ENCODE measurements around the gene VAC14.

Gene VAC14

DNA sequence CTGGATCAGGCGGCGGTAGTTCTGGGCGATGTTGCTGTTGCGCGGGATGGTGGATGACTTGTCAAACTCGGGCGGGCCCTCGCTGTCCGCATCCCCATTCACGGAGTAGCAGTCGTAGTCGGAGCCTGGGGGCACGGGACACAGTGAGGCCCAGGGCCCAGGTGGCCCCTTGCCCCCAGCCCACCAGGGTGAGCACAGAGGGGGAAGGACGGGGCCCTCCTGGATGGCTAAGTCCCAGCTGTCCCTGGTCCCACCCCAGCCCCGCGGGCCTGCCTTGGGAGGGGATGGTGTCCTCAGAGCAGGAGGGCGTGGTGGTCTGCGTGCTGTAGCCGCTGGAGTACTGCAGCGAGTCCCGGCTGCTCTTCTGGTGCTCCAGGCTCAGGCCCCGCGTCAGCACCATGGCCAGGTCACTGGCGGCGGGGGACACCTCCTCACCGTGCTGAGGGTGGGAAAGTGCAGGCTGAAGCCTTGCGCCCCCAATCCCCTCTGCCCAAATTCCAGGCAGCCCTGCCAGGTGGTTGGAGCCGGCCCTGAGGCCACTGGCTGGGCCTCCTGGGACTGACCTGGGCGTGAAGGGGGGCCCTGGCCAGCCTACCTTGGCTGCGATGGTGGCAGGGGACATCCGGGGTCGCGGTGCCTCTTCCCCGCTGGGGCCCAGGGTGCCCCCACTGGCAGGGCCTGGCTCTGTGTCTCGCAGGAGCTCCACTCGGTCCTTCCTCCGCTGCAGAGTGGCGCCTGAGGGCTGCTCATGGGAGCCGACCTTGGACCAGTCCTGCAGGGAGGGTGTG, 136.4 kb downstream of the VAC14 start:
- no peak for DNase-seq (ENCODE audit: low spot score)
- TF ChIP-seq, protein P1, sequence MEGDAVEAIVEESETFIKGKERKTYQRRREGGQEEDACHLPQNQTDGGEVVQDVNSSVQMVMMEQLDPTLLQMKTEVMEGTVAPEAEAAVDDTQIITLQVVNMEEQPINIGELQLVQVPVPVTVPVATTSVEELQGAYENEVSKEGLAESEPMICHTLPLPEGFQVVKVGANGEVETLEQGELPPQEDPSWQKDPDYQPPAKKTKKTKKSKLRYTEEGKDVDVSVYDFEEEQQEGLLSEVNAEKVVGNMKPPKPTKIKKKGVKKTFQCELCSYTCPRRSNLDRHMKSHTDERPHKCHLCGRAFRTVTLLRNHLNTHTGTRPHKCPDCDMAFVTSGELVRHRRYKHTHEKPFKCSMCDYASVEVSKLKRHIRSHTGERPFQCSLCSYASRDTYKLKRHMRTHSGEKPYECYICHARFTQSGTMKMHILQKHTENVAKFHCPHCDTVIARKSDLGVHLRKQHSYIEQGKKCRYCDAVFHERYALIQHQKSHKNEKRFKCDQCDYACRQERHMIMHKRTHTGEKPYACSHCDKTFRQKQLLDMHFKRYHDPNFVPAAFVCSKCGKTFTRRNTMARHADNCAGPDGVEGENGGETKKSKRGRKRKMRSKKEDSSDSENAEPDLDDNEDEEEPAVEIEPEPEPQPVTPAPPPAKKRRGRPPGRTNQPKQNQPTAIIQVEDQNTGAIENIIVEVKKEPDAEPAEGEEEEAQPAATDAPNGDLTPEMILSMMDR (IDR thresholded peaks at IDR 0.05; ENCODE audit: extremely low read depth, missing control alignments), result no peak

DNA sequence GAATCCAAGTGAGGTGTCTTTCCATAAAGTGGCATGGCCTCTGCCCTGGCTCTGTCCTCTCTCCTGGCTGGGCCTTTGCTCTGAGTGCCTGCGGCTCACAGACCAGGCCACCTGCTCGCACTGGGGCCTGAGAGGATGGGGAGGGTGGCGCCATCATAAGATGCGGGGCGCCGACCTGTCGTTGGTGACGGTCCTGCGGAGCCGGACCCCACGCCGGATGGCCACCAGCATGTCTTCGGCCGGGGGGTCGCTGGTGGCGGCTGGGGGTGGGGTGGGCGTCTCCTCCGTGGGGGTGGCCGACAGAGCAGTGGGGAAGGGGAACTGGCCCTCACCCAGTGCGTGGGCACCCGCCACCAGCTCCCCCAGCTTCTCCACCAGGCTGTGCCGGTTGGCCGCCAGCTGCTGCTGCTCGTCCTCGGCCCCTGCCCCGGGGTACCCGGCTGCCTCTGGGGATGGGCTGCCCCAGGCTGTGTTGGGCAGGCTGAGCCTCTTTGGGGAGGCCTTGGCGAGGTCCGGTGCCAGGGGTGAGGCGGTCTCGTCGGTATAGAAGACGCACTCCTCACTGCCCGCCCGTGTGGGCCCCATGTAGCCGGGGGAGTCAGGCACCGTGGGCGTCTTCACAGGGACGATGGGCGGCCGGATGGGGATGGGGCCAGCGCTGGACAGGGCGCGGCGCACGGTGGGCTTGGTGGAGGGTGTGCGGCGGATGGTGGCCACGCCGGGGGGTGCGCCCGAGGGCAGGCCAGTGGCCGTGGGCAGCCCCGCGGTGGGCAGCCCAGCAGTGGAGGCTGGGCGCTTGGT, 137.2 kb downstream of the VAC14 start:
- TF ChIP-seq, protein P1 (IDR thresholded peaks at IDR 0.05; ENCODE audit: extremely low read depth, missing control alignments), result no peak
- DNase-seq (ENCODE audit: low spot score), result peak; percentile 39

DNA sequence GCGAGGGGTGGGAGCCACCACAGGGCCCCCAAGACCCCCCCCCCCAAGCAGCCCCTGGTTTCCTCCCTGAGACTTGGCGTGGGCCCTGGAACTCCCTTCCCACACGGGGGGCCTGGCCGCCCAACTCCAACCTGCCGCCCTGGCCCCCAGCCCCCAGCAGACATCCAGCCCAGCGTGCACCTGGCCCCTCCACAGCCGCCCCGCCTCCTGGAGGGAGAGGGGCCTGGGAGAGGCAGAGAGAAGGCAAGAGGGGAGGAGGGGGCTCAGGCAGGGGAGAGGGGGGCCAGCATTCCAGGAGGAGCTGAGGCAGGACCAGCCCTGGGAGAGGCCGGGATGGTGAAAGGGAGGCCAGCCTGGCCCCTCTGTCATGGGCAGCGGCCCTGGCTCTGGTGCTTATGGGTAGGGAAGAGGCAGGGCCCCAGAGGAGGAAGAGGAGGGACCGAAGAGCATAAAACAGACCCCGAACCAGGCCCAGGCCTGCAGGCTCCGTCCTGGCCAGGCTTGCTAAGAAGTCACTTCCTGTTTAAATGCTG, 137.9 kb downstream of the VAC14 start:
- TF ChIP-seq, protein P1 (IDR thresholded peaks at IDR 0.05; ENCODE audit: extremely low read depth, missing control alignments), result no peak
- no peak for DNase-seq (ENCODE audit: low spot score)

DNA sequence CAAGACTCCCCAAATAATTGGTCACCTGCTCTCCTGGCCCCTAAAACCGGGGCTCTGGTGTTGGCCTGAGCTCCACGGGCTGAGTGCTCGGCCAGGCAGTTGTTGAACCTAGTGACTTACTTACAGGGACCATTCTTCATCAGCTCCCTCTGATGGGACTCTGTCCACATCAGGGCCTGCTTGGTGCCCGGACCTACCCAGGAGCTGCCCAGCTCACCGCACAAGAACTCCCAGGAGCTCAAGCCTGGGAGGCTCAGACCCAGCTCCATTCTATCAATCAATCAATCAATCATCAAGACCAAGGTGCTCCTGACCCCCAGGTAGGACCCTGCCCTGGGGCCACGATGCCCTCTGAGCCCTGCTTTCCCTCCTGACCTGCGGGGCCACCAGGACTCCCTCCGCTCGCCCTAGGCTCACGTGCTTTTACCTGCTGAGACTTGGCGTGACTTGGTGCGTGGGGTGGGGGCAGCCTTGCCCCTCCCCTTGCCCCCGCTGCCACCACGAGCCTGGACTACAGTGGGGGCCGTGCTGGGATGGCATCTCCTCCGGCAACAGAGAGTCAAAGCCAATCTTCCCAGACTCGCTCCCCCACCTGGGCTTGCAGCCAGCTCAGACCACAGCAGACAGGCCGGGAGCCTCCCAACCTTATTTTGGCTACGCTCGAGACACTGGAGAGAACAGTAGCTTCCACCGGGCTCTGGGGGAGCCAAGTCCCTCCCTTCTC, 138.9 kb downstream of the VAC14 start:
- TF ChIP-seq, protein P1 (IDR thresholded peaks at IDR 0.05; ENCODE audit: extremely low read depth, missing control alignments), result no peak
- no peak for DNase-seq (ENCODE audit: low spot score)

DNA sequence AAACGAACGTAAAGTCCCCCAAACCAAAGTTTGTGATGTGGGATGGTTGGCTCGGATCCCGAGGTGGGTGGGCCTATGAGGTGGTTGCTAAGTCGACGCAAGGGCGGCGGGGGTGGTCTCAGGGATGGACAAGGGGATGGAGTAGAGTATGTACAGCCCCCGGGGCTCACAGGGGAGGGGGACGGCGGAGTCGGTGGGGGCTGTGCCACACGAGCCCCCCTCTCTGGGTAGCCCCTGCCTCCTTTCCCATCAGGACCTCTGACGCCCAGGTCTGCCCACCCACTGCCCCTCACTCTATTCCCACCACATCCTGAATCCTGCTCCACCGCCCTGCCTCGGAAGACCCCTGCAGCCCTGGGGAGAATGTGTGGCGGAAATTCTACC, 139.4 kb downstream of the VAC14 start:
- TF ChIP-seq, protein P1 (IDR thresholded peaks at IDR 0.05; ENCODE audit: extremely low read depth, missing control alignments), result no peak
- DNase-seq (ENCODE audit: low spot score), result no peak

DNA sequence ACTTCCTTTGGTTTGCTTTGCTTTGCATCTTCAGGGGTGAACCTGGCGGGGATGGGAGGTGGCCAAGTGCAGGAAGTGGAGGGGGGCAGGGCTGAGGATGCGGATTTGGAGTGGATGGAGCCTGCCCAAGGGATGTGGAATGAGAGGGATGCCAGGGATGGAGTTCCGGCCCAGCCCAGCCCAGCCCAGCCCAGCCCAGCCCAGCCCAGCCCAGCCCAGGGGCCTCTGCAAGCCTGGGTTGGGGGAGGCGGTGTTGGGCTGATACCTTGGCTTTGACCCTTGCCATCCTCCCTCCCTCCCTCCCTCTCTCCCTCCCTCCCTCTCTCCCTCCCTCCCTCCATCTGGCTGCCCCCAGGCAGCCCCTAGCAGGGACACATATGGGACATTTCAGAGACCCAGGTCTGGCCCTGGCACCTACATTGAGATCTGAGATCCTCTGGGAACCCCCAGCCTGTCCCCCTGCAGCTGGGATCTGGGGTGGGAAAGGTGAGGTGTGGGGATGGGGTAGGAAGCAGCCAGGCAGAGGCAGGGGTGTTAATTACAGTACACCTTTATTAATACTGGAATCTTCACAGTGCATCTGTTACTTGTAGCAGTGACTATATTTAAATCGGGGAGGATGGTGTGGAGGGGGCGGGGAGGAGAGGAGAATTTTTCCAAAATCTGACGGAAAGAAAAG, 140.1 kb downstream of the VAC14 start:
- TF ChIP-seq, protein P1 (IDR thresholded peaks at IDR 0.05; ENCODE audit: extremely low read depth, missing control alignments), result no peak
- no peak for DNase-seq (ENCODE audit: low spot score)

All from GM20000 (cell line).